H9 (cell line): Measurements from ENCODE around the gene PVR. TPM values are rescaled to one million over a fixed set of nuclear protein-coding genes. Genes with fewer than 3 reads are reported as not detected.

Experiments
- DNase-seq: peaks from one replicate; pipeline ENCODE4 v3.0.0-alpha.2; 2017
- H2AFZ ChIP-seq: one replicate; pipeline ENCODE4 v1.6.1; 2013; ENCODE audit warnings: mild to moderate bottlenecking, low read length, control low read depth, moderate library complexity
- H2AK5ac ChIP-seq: 2 replicates; pipeline ENCODE4 v1.6.1; 2013; ENCODE audit warnings: low read length, control low read depth, mixed read lengths; ENCODE audit not compliant: insufficient read length
- H2BK120ac ChIP-seq: one replicate; pipeline ENCODE4 v1.6.1; 2013; ENCODE audit warnings: low read depth, mild to moderate bottlenecking, low read length, control low read depth, inconsistent platforms; ENCODE audit not compliant: poor library complexity, severe bottlenecking
- H2BK12ac ChIP-seq: 2 replicates; pipeline ENCODE4 v1.6.1; 2013; ENCODE audit warnings: low read length, control low read depth, mixed read lengths, low read depth; ENCODE audit not compliant: insufficient read length
- H2BK15ac ChIP-seq: 2 replicates; pipeline ENCODE4 v1.6.1; 2013; ENCODE audit warnings: low read depth, low read length, control low read depth
- H2BK20ac ChIP-seq: one replicate; pipeline ENCODE4 v1.6.1; 2013; ENCODE audit warnings: low read depth, mild to moderate bottlenecking, low read length, control low read depth, inconsistent platforms; ENCODE audit not compliant: poor library complexity, severe bottlenecking
- H2BK5ac ChIP-seq: 2 replicates; pipeline ENCODE4 v1.6.1; 2013; ENCODE audit warnings: low read length, control low read depth, mixed read lengths; ENCODE audit not compliant: insufficient read length
- H3K14ac ChIP-seq: 2 replicates; pipeline ENCODE4 v1.6.1; 2013; ENCODE audit warnings: low read length, control low read depth; ENCODE audit not compliant: insufficient read depth
- H3K18ac ChIP-seq: 2 replicates; pipeline ENCODE4 v1.6.1; 2013; ENCODE audit warnings: low read depth, mild to moderate bottlenecking, mixed read lengths, low read length, control low read depth; ENCODE audit not compliant: insufficient read length
- H3K23ac ChIP-seq: 2 replicates; pipeline ENCODE4 v1.6.1; 2013; ENCODE audit warnings: low read length, control low read depth, mixed read lengths, low read depth; ENCODE audit not compliant: insufficient read length
- H3K23me2 ChIP-seq: 2 replicates; pipeline ENCODE4 v1.6.1; 2013; ENCODE audit warnings: low read depth, mild to moderate bottlenecking, mixed read lengths, low read length, control low read depth; ENCODE audit not compliant: insufficient read length, poor library complexity, severe bottlenecking
- H3K27ac ChIP-seq: 2 replicates; pipeline ENCODE4 v1.5.1; 2013; ENCODE audit warnings: low read length, control low read depth, mixed read lengths, low read depth; ENCODE audit not compliant: insufficient read length
- H3K27me3 ChIP-seq: 2 replicates; pipeline ENCODE4 v1.6.1; 2013; ENCODE audit warnings: low read length, control low read depth, inconsistent platforms; ENCODE audit not compliant: insufficient read depth
- H3K4ac ChIP-seq: 2 replicates; pipeline ENCODE4 v1.6.1; 2013; ENCODE audit warnings: low read depth, mild to moderate bottlenecking, control low read depth, inconsistent platforms, low read length, moderate library complexity
- H3K4me1 ChIP-seq: 2 replicates; pipeline ENCODE4 v1.6.1; 2013; ENCODE audit warnings: low read length, control low read depth, inconsistent platforms; ENCODE audit not compliant: insufficient read depth
- H3K4me2 ChIP-seq: 2 replicates; pipeline ENCODE4 v1.6.1; 2013; ENCODE audit warnings: low read length, control low read depth, mixed read lengths; ENCODE audit not compliant: insufficient read length, insufficient read depth
- H3K56ac ChIP-seq: 2 replicates; pipeline ENCODE4 v1.6.1; 2013; ENCODE audit warnings: low read depth, mild to moderate bottlenecking, mixed read lengths, low read length, control low read depth; ENCODE audit not compliant: insufficient read length
- H3K79me1 ChIP-seq: 2 replicates; pipeline ENCODE4 v1.6.1; 2013; ENCODE audit warnings: low read depth, mild to moderate bottlenecking, moderate library complexity, low read length, control low read depth, inconsistent platforms; ENCODE audit not compliant: insufficient read depth, poor library complexity, severe bottlenecking
- H3K79me2 ChIP-seq: 2 replicates; pipeline ENCODE4 v1.6.1; 2013; ENCODE audit warnings: low read length, control low read depth, inconsistent platforms; ENCODE audit not compliant: insufficient read depth
- H3K9ac ChIP-seq: 2 replicates; pipeline ENCODE4 v1.6.1; 2013; ENCODE audit warnings: low read length, control low read depth, mixed read lengths; ENCODE audit not compliant: insufficient read length; ENCODE audit errors: extremely low read depth
- H3K9me3 ChIP-seq: one replicate; pipeline ENCODE4 v1.6.1; 2013; ENCODE audit warnings: low read depth, low read length, inconsistent platforms; ENCODE audit not compliant: control insufficient read depth
- H3T11ph ChIP-seq: one replicate; pipeline ENCODE4 v1.6.1; 2013; ENCODE audit warnings: mild to moderate bottlenecking, low read length, control low read depth, inconsistent platforms
- H4K20me1 ChIP-seq: one replicate; pipeline ENCODE4 v1.6.1; 2013; ENCODE audit not compliant: control insufficient read depth, insufficient read length, insufficient read depth
- H4K5ac ChIP-seq: 2 replicates; pipeline ENCODE4 v1.6.1; 2013; ENCODE audit warnings: low read depth, mild to moderate bottlenecking, mixed read lengths, low read length, control low read depth; ENCODE audit not compliant: insufficient read length
- H4K8ac ChIP-seq: replicated peaks from 2 replicates; pipeline ENCODE4 v1.6.1; 2013; ENCODE audit warnings: low read length, control low read depth, mixed read lengths, low read depth; ENCODE audit not compliant: insufficient read length
- H4K91ac ChIP-seq: 2 replicates; pipeline ENCODE4 v1.6.1; 2013; ENCODE audit warnings: low read depth, mild to moderate bottlenecking, moderate library complexity, mixed read lengths, low read length, control low read depth; ENCODE audit not compliant: insufficient read length
- H3K27ac Mint-ChIP-seq, 3 experiments: 2 replicates in 2 of 3; 3 replicates in 1 of 3; pipeline ENCODE4 v1.8.0; 2020 to 2021; ENCODE audit warnings: mixed read lengths in 3 of 3, mild to moderate bottlenecking in 1 of 3, moderate library complexity in 1 of 3
- H3K27me3 Mint-ChIP-seq: 2 replicates; pipeline ENCODE4 v1.8.0; 2021; ENCODE audit warnings: low read depth, mild to moderate bottlenecking, moderate library complexity, mixed read lengths
- H3K36me3 Mint-ChIP-seq, 3 experiments: 2 replicates in 2 of 3; 3 replicates in 1 of 3; pipeline ENCODE4 v1.8.0; 2020 to 2021; ENCODE audit warnings: low read depth in 3 of 3, mixed read lengths in 3 of 3; ENCODE audit not compliant: insufficient read depth in 1 of 3
- H3K4me1 Mint-ChIP-seq, 2 experiments: 2 replicates each; pipeline ENCODE4 v1.8.0; 2020; ENCODE audit warnings: mixed read lengths in 2 of 2
- H3K4me3 Mint-ChIP-seq, 2 experiments: 2 replicates in 1 of 2; 3 replicates in 1 of 2; pipeline ENCODE4 v1.8.0; 2020 to 2021; ENCODE audit warnings: mild to moderate bottlenecking in 2 of 2, mixed read lengths in 2 of 2, moderate library complexity in 1 of 2
- H3K9me3 Mint-ChIP-seq, 2 experiments: 2 replicates in 1 of 2; 3 replicates in 1 of 2; pipeline ENCODE4 v1.8.0; 2020; ENCODE audit warnings: mild to moderate bottlenecking in 2 of 2, mixed read lengths in 2 of 2, moderate library complexity in 1 of 2
- CTCF ChIP-seq: fragments of 200-600 bp; sonication (generic); conservative IDR thresholded peaks from 3 replicates; pipeline ENCODE4 v1.8.0; 2021; ENCODE audit warnings: antibody characterized with exemption, mild to moderate bottlenecking
- WGBS: extraction: QIAGEN DNeasy Blood & Tissue Kit; methylation state at CpG from one replicate; pipeline ENCODE4 v1.1.7; 2013; ENCODE audit warnings: missing lambda C conversion rate, low lambda C conversion rate, mixed read lengths; ENCODE audit not compliant: insufficient read length; ENCODE audit errors: extremely low coverage; 5-methylcytosine and 5-hydroxymethylcytosine counted together
- total RNA-seq: library from RNA; stranded (reverse); gene quantifications from 2 replicates; pipeline ENCODE4 v1.2.1, GENCODE V29; 2021

Gene PVR
- total RNA-seq, 1 experiment from 2014 or later, result 29.2 TPM

DNA sequence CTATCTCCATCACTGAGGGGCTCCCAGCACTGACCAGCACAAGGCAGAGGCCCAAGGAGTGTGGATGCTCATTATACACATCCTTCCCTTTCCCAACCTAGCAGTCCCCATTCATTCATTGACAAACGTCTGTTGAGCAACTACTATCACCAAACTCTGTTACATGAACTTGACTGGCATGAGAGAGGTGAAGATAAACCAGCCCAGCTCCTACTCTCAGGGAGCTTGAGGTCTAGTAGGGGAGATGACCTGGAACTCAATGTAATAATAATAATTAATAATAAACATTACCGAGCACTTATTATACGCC lies 46.4 kb downstream of the PVR start:
- Histone ChIP-seq H4K5ac (no peak overlapping the region), H3K4ac (no peak overlapping the region), H3K27me3 (no peaks in the 10 kb centered on the region), H2BK20ac (no peak overlapping the region), H3K23me2 (no peaks in the 10 kb centered on the region), H4K20me1 (no peaks in the 10 kb centered on the region), H2AFZ (no peak overlapping the region), H3K56ac (no peak overlapping the region), H3K9ac (no peak overlapping the region), H2BK120ac (no peak overlapping the region), H2BK15ac (no peak overlapping the region), H3T11ph (no peak overlapping the region), H3K4me1 (peaks cover 2% of the 10 kb centered on the region; the same call in 1 of the 2 replicates), H3K23ac (no peak overlapping the region), H2AK5ac (no peak overlapping the region), H3K9me3 (no peaks in the 10 kb centered on the region), H3K14ac (no peak overlapping the region), H3K27ac (no peak overlapping the region), H3K18ac (no peak overlapping the region), H2BK12ac (no peak overlapping the region), H3K79me2 (no peaks in the 10 kb centered on the region), H4K91ac (no peak overlapping the region), H3K4me2 (no peak overlapping the region), H3K79me1 (no peaks in the 10 kb centered on the region), H4K8ac (no peak overlapping the region), H2BK5ac (no peak overlapping the region)
- Mint-ChIP-seq H3K4me3 (no peak overlapping the region; a peak in 1 of 5 replicates), H3K27me3 (peaks cover 9% of the 10 kb centered on the region), H3K4me1 (peaks cover 14 to 15% of the 10 kb centered on the region in 2 experiments), H3K27ac (no peak overlapping the region), H3K36me3 (no peaks in the 10 kb centered on the region), H3K9me3 (no peaks in the 10 kb centered on the region)
- no CpG with 5 or more reads among the region's 3 CpGs for WGBS
- no peak for TF ChIP-seq CTCF
- DNase-seq, result no peak
